ENCODE data around the gene AP1AR.

AP1AR gene

DNA sequence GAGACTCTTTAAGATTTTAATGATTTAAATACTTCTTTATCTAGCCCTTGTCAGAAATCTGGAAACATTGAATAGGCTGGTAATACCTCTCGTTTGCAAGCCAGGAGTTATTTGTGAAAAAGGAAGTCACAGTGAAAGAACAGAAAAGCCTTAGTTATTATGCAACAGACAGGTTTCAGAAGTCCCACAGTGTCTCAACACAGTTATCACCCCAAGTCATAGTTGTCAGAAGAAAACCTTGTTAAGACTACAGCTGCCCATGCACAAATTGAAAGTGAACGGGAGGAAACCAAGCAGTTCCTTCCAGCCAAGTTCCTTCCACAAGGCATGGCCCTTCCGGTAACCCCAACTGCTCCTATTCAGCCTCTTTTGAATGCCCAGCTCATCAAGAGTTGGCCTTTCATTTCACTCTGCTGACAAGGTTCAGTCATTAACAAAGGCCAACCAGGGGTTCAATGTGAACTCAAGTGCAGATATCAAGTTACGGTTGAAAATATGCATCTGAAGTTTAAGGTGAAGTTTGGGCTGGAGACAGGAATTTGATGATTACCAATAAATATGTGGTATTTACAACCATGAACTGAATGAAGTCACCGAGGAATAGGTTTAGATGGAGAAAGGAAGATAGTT, 81.1 kb downstream of the AP1AR start:
- no peak for DNase-seq

GRCh38 chr4:112315446-112315845, 83.9 kb downstream of the AP1AR start:
- no peak for DNase-seq

GRCh38 chr4:112316360-112316759, 84.8 kb downstream of the AP1AR start:
- no peak for DNase-seq

DNA sequence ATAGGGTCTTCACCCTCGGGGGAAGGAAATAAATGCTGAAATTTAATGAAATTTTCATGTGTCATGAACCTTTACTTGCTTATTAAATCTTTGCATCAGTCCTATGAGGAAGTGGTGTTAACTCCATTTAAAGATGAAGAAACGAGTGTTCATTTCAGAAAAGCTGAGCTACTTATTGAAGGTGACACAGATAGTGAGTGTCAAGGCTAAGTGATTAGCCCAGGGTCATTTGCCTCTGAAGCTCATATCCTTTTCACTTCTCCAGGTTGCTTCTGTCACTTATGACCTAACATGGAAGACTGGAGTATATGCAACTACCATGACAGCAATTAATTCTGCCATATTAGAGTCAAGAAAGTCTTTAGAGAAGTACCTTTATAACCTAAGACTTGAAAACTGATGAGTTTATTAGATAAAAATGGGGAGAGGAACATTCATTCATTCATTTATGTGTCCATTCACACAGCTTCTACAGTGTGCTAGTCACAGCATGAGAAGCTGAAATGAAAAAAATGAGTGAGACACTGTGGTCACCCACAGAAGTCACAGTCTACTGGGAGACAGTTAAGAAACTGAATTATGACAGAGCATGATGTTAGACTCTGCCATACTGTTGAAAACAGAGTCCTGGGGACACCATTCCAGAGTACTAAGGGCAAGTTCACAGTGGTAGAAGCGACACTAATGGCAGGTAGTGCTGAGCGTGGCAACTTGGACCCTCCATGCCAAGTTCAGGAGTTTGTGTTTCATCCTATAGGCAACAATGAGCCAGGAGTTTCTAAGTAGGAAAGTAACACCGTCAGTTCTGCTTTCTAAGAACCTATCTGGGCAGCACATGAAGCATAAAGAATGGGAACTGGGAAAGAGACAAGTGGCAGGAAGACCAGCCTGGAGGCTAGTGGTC, 86.9 kb downstream of the AP1AR start:
- no peak for DNase-seq

All from CD4-positive, alpha-beta T cell treated with Interleukin-17A for 1 hour (primary cell).